ENCODE results near the gene KIAA1586.
"Not testable (repeated sequence)": the region's sequence is repeated elsewhere in the genome, so short reads cannot be mapped to it uniquely, and the experiment has no call there.

Gene KIAA1586

GRCh38 chr6:57085471-57085870 lies 39.0 kb downstream of the KIAA1586 start:
- Histone ChIP-seq H3K27ac (ENCODE audit: low read depth, low read length) (no peak overlapping the region), H3K36me3 (ENCODE audit: insufficient read depth, low read length) (no peaks in the 10 kb centered on the region), H3K4me1 (ENCODE audit: insufficient read depth, low read length) (no peaks in the 10 kb centered on the region)

GRCh38 chr6:57086843-57087242 lies 40.4 kb downstream of the KIAA1586 start:
- Histone ChIP-seq H3K4me1 (ENCODE audit: insufficient read depth, low read length) (peaks cover 6% of the 10 kb centered on the region), H3K9ac (ENCODE audit: low read length) (no peak overlapping the region), H3K27me3 (ENCODE audit: control insufficient read depth in 1 of 2, insufficient read depth in 2 of 2, low read length in 2 of 2) (no peaks in the 10 kb centered on the region), H3K4me3 (ENCODE audit: low read depth in 1 of 2, low read length in 2 of 2) (no peak overlapping the region), H3K36me3 (ENCODE audit: insufficient read depth, low read length) (peaks cover 3% of the 10 kb centered on the region), H3K9me3 (ENCODE audit: low read length) (no peaks in the 10 kb centered on the region), H3K27ac (ENCODE audit: low read depth, low read length) (no peak overlapping the region)

More at GRCh38 chr6:57085471-57085870, 39.0 kb downstream of the KIAA1586 start:
- no peak overlapping the region for H3K4me3 ChIP-seq (ENCODE audit: low read depth in 1 of 2, low read length in 2 of 2)
- H3K27me3 ChIP-seq (ENCODE audit: control insufficient read depth in 1 of 2, insufficient read depth in 2 of 2, low read length in 2 of 2), result no peaks in the 10 kb centered on the region
- no peaks in the 10 kb centered on the region for H3K9me3 ChIP-seq (ENCODE audit: low read length)
- H3K9ac ChIP-seq (ENCODE audit: low read length), result no peak overlapping the region

- Histone ChIP-seq H3K9me3 (ENCODE audit: low read length) (no peaks in the 10 kb centered on the region), H3K27me3 (ENCODE audit: control insufficient read depth in 1 of 2, insufficient read depth in 2 of 2, low read length in 2 of 2) (no peaks in the 10 kb centered on the region), H3K36me3 (ENCODE audit: insufficient read depth, low read length) (peaks cover 5% of the 10 kb centered on the region), H3K4me3 (ENCODE audit: low read depth in 1 of 2, low read length in 2 of 2) (no peak overlapping the region), H3K27ac (ENCODE audit: low read depth, low read length) (no peak overlapping the region), H3K4me1 (ENCODE audit: insufficient read depth, low read length) (peaks cover 16% of the 10 kb centered on the region), H3K9ac (ENCODE audit: low read length) (no peak overlapping the region)
Measured at GRCh38 chr6:57087916-57088315, 41.4 kb downstream of the KIAA1586 start.

- Histone ChIP-seq H3K9me3 (ENCODE audit: low read length) (no peaks in the 10 kb centered on the region), H3K9ac (ENCODE audit: low read length) (peak overlapping the region; percentile 19), H3K4me1 (ENCODE audit: insufficient read depth, low read length) (peaks cover 26% of the 10 kb centered on the region), H3K36me3 (ENCODE audit: insufficient read depth, low read length) (peaks cover 5% of the 10 kb centered on the region), H3K27ac (ENCODE audit: low read depth, low read length) (no peak overlapping the region), H3K4me3 (ENCODE audit: low read depth in 1 of 2, low read length in 2 of 2) (peak overlapping the region; percentile 42 to 55), H3K27me3 (ENCODE audit: control insufficient read depth in 1 of 2, insufficient read depth in 2 of 2, low read length in 2 of 2) (no peaks in the 10 kb centered on the region)
Measured at GRCh38 chr6:57089265-57089664, 42.8 kb downstream of the KIAA1586 start.

- H3K9me3 ChIP-seq (ENCODE audit: low read length), result no peaks in the 10 kb centered on the region
- H3K4me3 ChIP-seq (ENCODE audit: low read depth in 1 of 2, low read length in 2 of 2), result peak within 1 kb of the TSS; percentile 42 to 55
- H3K27ac ChIP-seq (ENCODE audit: low read depth, low read length), result no peak within 1 kb of the TSS
- H3K36me3 ChIP-seq (ENCODE audit: insufficient read depth, low read length), result peaks cover 5% of the 10 kb centered on the region
- H3K9ac ChIP-seq (ENCODE audit: low read length), result peak within 1 kb of the TSS; percentile 19
- peaks cover 30% of the 10 kb centered on the region for H3K4me1 ChIP-seq (ENCODE audit: insufficient read depth, low read length)
- no peaks in the 10 kb centered on the region for H3K27me3 ChIP-seq (ENCODE audit: control insufficient read depth in 1 of 2, insufficient read depth in 2 of 2, low read length in 2 of 2)
Measured at GRCh38 chr6:57089687-57090457, 43.4 kb downstream of the KIAA1586 start, which contains the start of gene ZNF451. TSS of gene ZNF451 (plus strand) at chr6:57090188. CDS start at chr6:57090254, 66 bp downstream.

- H3K4me1 ChIP-seq (ENCODE audit: insufficient read depth, low read length), result peaks cover 36% of the 10 kb centered on the region
- not testable (repeated sequence) for H3K9me3 ChIP-seq (ENCODE audit: low read length); H3K9ac ChIP-seq (ENCODE audit: low read length); H3K27ac ChIP-seq (ENCODE audit: low read depth, low read length); H3K36me3 ChIP-seq (ENCODE audit: insufficient read depth, low read length); H3K27me3 ChIP-seq (ENCODE audit: control insufficient read depth in 1 of 2, insufficient read depth in 2 of 2, low read length in 2 of 2)
- peak overlapping the region in 1 of 2 donors; percentile 55 for H3K4me3 ChIP-seq (ENCODE audit: low read depth in 1 of 2, low read length in 2 of 2)
Measured at GRCh38 chr6:57090458-57091067, 44.1 kb downstream of the KIAA1586 start.

GRCh38 chr6:57091375-57091774 lies 44.9 kb downstream of the KIAA1586 start:
- H3K4me3 ChIP-seq (ENCODE audit: low read depth in 1 of 2, low read length in 2 of 2); H3K27me3 ChIP-seq (ENCODE audit: control insufficient read depth in 1 of 2, insufficient read depth in 2 of 2, low read length in 2 of 2); H3K9me3 ChIP-seq (ENCODE audit: low read length); H3K36me3 ChIP-seq (ENCODE audit: insufficient read depth, low read length): not testable (repeated sequence)
- Histone ChIP-seq H3K9ac (ENCODE audit: low read length) (peak overlapping the region; percentile 24), H3K27ac (ENCODE audit: low read depth, low read length) (peak overlapping the region; percentile 58), H3K4me1 (ENCODE audit: insufficient read depth, low read length) (peaks cover 39% of the 10 kb centered on the region)

- H3K9ac ChIP-seq (ENCODE audit: low read length), result no peak overlapping the region
- H3K9me3 ChIP-seq (ENCODE audit: low read length), result no peaks in the 10 kb centered on the region
- H3K4me1 ChIP-seq (ENCODE audit: insufficient read depth, low read length), result peaks cover 51% of the 10 kb centered on the region
- H3K27me3 ChIP-seq (ENCODE audit: control insufficient read depth in 1 of 2, insufficient read depth in 2 of 2, low read length in 2 of 2), result no peaks in the 10 kb centered on the region
- no peak overlapping the region for H3K4me3 ChIP-seq (ENCODE audit: low read depth in 1 of 2, low read length in 2 of 2)
- peaks cover 23% of the 10 kb centered on the region for H3K36me3 ChIP-seq (ENCODE audit: insufficient read depth, low read length)
- H3K27ac ChIP-seq (ENCODE audit: low read depth, low read length), result no peak overlapping the region
Measured at GRCh38 chr6:57094689-57095088, 48.2 kb downstream of the KIAA1586 start.

GRCh38 chr6:57097596-57097995 lies 51.1 kb downstream of the KIAA1586 start:
- Histone ChIP-seq H3K9ac (ENCODE audit: low read length) (peak overlapping the region; percentile 5), H3K36me3 (ENCODE audit: insufficient read depth, low read length) (peaks cover 46% of the 10 kb centered on the region), H3K27me3 (ENCODE audit: control insufficient read depth in 1 of 2, insufficient read depth in 2 of 2, low read length in 2 of 2) (no peaks in the 10 kb centered on the region), H3K27ac (ENCODE audit: low read depth, low read length) (no peak overlapping the region), H3K4me1 (ENCODE audit: insufficient read depth, low read length) (peaks cover 38% of the 10 kb centered on the region), H3K4me3 (ENCODE audit: low read depth in 1 of 2, low read length in 2 of 2) (no peak overlapping the region), H3K9me3 (ENCODE audit: low read length) (no peaks in the 10 kb centered on the region)

GRCh38 chr6:57102976-57103375 lies 56.5 kb downstream of the KIAA1586 start:
- peaks cover 3% of the 10 kb centered on the region for H3K4me1 ChIP-seq (ENCODE audit: insufficient read depth, low read length)
- H3K4me3 ChIP-seq (ENCODE audit: low read depth in 1 of 2, low read length in 2 of 2), result no peak overlapping the region
- H3K9ac ChIP-seq (ENCODE audit: low read length), result no peak overlapping the region
- no peak overlapping the region for H3K27ac ChIP-seq (ENCODE audit: low read depth, low read length)
- H3K9me3 ChIP-seq (ENCODE audit: low read length), result no peaks in the 10 kb centered on the region
- H3K36me3 ChIP-seq (ENCODE audit: insufficient read depth, low read length), result peaks cover 57% of the 10 kb centered on the region
- no peaks in the 10 kb centered on the region for H3K27me3 ChIP-seq (ENCODE audit: control insufficient read depth in 1 of 2, insufficient read depth in 2 of 2, low read length in 2 of 2)

- H3K9me3 ChIP-seq (ENCODE audit: low read length), result no peaks in the 10 kb centered on the region
- no peak overlapping the region for H3K27ac ChIP-seq (ENCODE audit: low read depth, low read length)
- H3K9ac ChIP-seq (ENCODE audit: low read length), result no peak overlapping the region
- no peaks in the 10 kb centered on the region for H3K27me3 ChIP-seq (ENCODE audit: control insufficient read depth in 1 of 2, insufficient read depth in 2 of 2, low read length in 2 of 2)
- H3K36me3 ChIP-seq (ENCODE audit: insufficient read depth, low read length), result peaks cover 57% of the 10 kb centered on the region
- H3K4me3 ChIP-seq (ENCODE audit: low read depth in 1 of 2, low read length in 2 of 2), result no peak overlapping the region
- peaks cover 7% of the 10 kb centered on the region for H3K4me1 ChIP-seq (ENCODE audit: insufficient read depth, low read length)
Measured at GRCh38 chr6:57104336-57104735, 57.8 kb downstream of the KIAA1586 start.
